Common myeloid progenitor, CD34-positive (primary cell): ENCODE results near the gene NKAIN4.

Experiments
- CTCF ChIA-PET: fragments of 350-600 bp; sonication (Branson Sonifier 250); formaldehyde crosslinking; loops from one replicate; lab custom pipeline; 2021; ENCODE audit warnings: antibody characterized with exemption; lab: Charles Lee
- POLR2A ChIA-PET: fragments of 350-600 bp; sonication (Branson Sonifier 250); formaldehyde crosslinking; loops from one replicate; lab custom pipeline; 2021; ENCODE audit warnings: antibody characterized with exemption; lab: Charles Lee
- DNase-seq, 3 donors: peaks; one replicate each; pipeline versions ENCODE4 v3.0.0 to v3.0.0-alpha.2; 2013
- H3K27ac ChIP-seq, 2 experiments: 1 replicate in 1 of 2; 2 replicates in 1 of 2; pipeline ENCODE4 v1.7.0; 2013; ENCODE audit warnings: inconsistent platforms in 2 of 2, low read length in 2 of 2, mild to moderate bottlenecking in 2 of 2, low read depth in 1 of 2, moderate library complexity in 1 of 2; ENCODE audit not compliant: severe bottlenecking in 2 of 2, insufficient read depth in 1 of 2, poor library complexity in 1 of 2
- H3K27me3 ChIP-seq, 5 experiments: replicated peaks in 2 of 5; 1 replicate in 3 of 5; 2 replicates in 2 of 5; pipeline versions ENCODE4 v1.6.1 to v1.7.0; 2013; ENCODE audit warnings: low read length in 4 of 5, mild to moderate bottlenecking in 2 of 5, moderate library complexity in 2 of 5, inconsistent platforms in 1 of 5; ENCODE audit not compliant: insufficient read depth in 5 of 5, control insufficient read depth in 4 of 5
- H3K36me3 ChIP-seq, 4 experiments: 1 replicate in 2 of 4; 2 replicates in 2 of 4; pipeline versions ENCODE4 v1.6.1 to v1.7.0; 2013; ENCODE audit warnings: low read length in 3 of 4, control low read depth in 1 of 4, mild to moderate bottlenecking in 1 of 4; ENCODE audit not compliant: control insufficient read depth in 4 of 4, insufficient read depth in 4 of 4
- H3K4me1 ChIP-seq, 4 experiments: 1 replicate in 3 of 4; 2 replicates in 1 of 4; pipeline versions ENCODE4 v1.6.1 to v1.7.1; 2013; ENCODE audit warnings: low read length in 3 of 4, mild to moderate bottlenecking in 3 of 4, control low read depth in 1 of 4, inconsistent platforms in 1 of 4, moderate library complexity in 1 of 4; ENCODE audit not compliant: control insufficient read depth in 4 of 4, insufficient read depth in 4 of 4; ENCODE audit errors: control extremely low read depth in 1 of 4
- H3K4me3 ChIP-seq, 7 experiments: 1 replicate in 4 of 7; 2 replicates in 3 of 7; pipeline versions ENCODE4 v1.5.1 to v1.7.0; 2013; ENCODE audit warnings: mild to moderate bottlenecking in 7 of 7, low read length in 6 of 7, moderate library complexity in 6 of 7, inconsistent platforms in 2 of 7, low read depth in 2 of 7, control low read depth in 1 of 7; ENCODE audit not compliant: insufficient read depth in 4 of 7, control insufficient read depth in 1 of 7; ENCODE audit errors: extremely low read depth in 1 of 7
- H3K9me3 ChIP-seq, 5 experiments: 1 replicate in 4 of 5; 2 replicates in 1 of 5; pipeline versions ENCODE4 v1.6.1 to v1.7.1; 2013; ENCODE audit warnings: low read length in 4 of 5, mild to moderate bottlenecking in 2 of 5, inconsistent platforms in 1 of 5, low read depth in 1 of 5, moderate library complexity in 1 of 5; ENCODE audit not compliant: control insufficient read depth in 4 of 5, insufficient read depth in 2 of 5; ENCODE audit errors: control extremely low read depth in 1 of 5
- WGBS: methylation state at CpG from one replicate; pipeline ENCODE4 v1.1.5; 2013; ENCODE audit not compliant: insufficient coverage; 5-methylcytosine and 5-hydroxymethylcytosine counted together

Gene NKAIN4

GRCh38 chr20:63212393-63212730 is 41.9 kb downstream of the NKAIN4 start:
- ChIA-PET POLR2A (no interaction called here), CTCF (interaction anchor here (1.3 to 6.2 kb wide), 4 partner anchors 12 to 30 kb away, joined by 3 to 54 read pairs (median 6); no protein-coding TSS in a partner anchor)
- no peak overlapping the region for H3K4me3 ChIP-seq
- H3K27ac ChIP-seq, result peak overlapping the region in 1 of 2 experiments; percentile 23
- no peaks in the 10 kb centered on the region for H3K27me3 ChIP-seq
- DNase-seq, result no peak
- H3K36me3 ChIP-seq, result peaks cover 26 to 66% (median 51%) of the 10 kb centered on the region in 4 experiments
- 97% methylated on average over 3 of the region's 5 CpGs for WGBS
- H3K9me3 ChIP-seq, result no peaks in the 10 kb centered on the region
- H3K4me1 ChIP-seq, result peaks cover 2 to 20% (median 18%) of the 10 kb centered on the region in 4 experiments

DNA sequence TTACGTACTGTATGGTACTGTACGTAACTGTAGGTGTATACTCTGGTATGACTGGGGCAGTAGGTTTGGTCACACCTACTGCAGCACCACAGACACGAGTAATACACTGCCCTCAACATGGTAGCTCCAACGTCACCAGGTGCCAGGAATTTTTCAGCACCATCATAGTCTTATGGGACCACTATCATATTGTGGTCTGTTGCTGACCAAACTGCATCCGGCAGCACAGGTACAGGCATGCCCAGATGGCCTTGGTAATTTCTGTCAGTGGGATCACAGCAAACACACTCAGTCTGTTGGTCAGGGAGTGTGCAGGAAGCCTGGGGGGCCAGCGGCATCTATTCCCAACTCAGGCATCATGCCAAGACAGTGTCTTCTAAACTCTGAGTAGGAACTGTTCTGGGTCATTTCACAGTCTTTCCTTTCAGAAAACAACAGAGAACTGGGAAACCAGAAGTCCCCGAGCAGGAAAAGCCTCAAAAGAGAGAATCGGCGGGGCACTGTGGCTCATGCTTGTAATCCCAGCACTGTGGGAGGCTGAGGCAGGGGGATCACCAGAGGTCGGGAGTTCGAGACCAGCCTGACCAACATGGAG is 44.2 kb downstream of the NKAIN4 start:
- peak overlapping the region in 1 of 2 experiments; percentile 54 for H3K27ac ChIP-seq
- ChIA-PET CTCF (interaction anchor here (1.3 to 4.3 kb wide), 2 partner anchors 14 to 21 kb away, joined by 3 to 25 read pairs; no protein-coding TSS in a partner anchor), POLR2A (no interaction called here)

GRCh38 chr20:63208346-63208909 is 45.8 kb downstream of the NKAIN4 start:
- Histone ChIP-seq H3K4me1 (no peaks in the 10 kb centered on the region), H3K27me3 (no peaks in the 10 kb centered on the region), H3K9me3 (no peaks in the 10 kb centered on the region), H3K4me3 (no peak overlapping the region), H3K27ac (no peak overlapping the region), H3K36me3 (peaks cover 28 to 90% (median 73%) of the 10 kb centered on the region in 4 experiments)
- ChIA-PET POLR2A (no interaction called here), CTCF (interaction anchor here (4.3 kb wide), 1 partner anchor 15 kb away, joined by 25 read pairs; no protein-coding TSS in a partner anchor)
- WGBS, result 97% methylated on average over 6 of the region's 6 CpGs
- no peak for DNase-seq

More for the DNA sequence above, 44.2 kb downstream of the NKAIN4 start:
- H3K4me1 ChIP-seq, result peaks cover under 1 to 8% (median 7%) of the 10 kb centered on the region in 4 experiments
- no peak overlapping the region for H3K4me3 ChIP-seq
- no peaks in the 10 kb centered on the region for H3K9me3 ChIP-seq
- peaks cover 30 to 83% (median 65%) of the 10 kb centered on the region in 4 experiments for H3K36me3 ChIP-seq
- no peaks in the 10 kb centered on the region for H3K27me3 ChIP-seq
- no peak for DNase-seq
- 96% methylated on average over 9 of the region's 11 CpGs for WGBS

- H3K27ac ChIP-seq, result no peak overlapping the region
- no peaks in the 10 kb centered on the region for H3K27me3 ChIP-seq
- no peaks in the 10 kb centered on the region for H3K4me1 ChIP-seq
- POLR2A ChIA-PET, result no interaction called here
- H3K4me3 ChIP-seq, result no peak overlapping the region
- DNase-seq, result no peak
- H3K36me3 ChIP-seq, result peaks cover 22 to 91% (median 75%) of the 10 kb centered on the region in 4 experiments
- CTCF ChIA-PET, result interaction anchor here (4.3 kb wide), 1 partner anchor 17 kb away, joined by 25 read pairs; no protein-coding TSS in a partner anchor
- no peaks in the 10 kb centered on the region for H3K9me3 ChIP-seq
- WGBS, result 100% methylated on average over 9 of the region's 11 CpGs
Measured at GRCh38 chr20:63206878-63207277, 47.4 kb downstream of the NKAIN4 start.

DNA sequence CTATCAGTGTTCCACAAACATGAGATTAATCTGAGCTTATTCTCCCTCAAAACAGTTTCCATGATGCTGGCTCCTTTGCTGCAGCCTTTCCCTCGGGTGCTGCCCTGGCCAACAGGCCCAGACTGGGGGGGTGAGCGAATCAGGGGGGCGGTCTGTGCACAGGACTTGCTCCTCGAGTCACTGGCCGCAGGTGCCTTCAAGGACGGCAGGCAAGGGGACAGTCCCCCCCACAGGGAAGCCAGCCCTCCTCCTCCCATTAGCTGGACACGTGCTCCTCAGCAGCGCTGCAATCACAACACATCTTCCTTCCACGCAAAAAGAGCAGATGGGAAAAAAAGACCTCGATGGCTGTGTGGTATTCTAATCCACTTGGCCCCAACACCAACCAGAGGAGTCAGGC is 48.4 kb downstream of the NKAIN4 start:
- Histone ChIP-seq H3K27me3 (no peaks in the 10 kb centered on the region), H3K4me1 (no peaks in the 10 kb centered on the region), H3K9me3 (no peaks in the 10 kb centered on the region), H3K4me3 (no peak overlapping the region), H3K36me3 (peaks cover 19 to 89% (median 74%) of the 10 kb centered on the region in 4 experiments), H3K27ac (no peak overlapping the region)
- ChIA-PET POLR2A (no interaction called here), CTCF (interaction anchor here (2.9 kb wide), 1 partner anchor 18 kb away, joined by 10 read pairs; no protein-coding TSS in a partner anchor)
- 73% methylated on average over 4 of the region's 10 CpGs for WGBS
- no peak for DNase-seq

GRCh38 chr20:63204362-63204761 is 49.9 kb downstream of the NKAIN4 start:
- 98% methylated on average over 5 of the region's 5 CpGs for WGBS
- Histone ChIP-seq H3K4me3 (no peak overlapping the region), H3K27ac (no peak overlapping the region), H3K9me3 (no peaks in the 10 kb centered on the region), H3K36me3 (peaks cover 14 to 88% (median 71%) of the 10 kb centered on the region in 4 experiments), H3K27me3 (no peaks in the 10 kb centered on the region), H3K4me1 (no peaks in the 10 kb centered on the region)
- CTCF ChIA-PET, result interaction anchor here (0.8 to 2.9 kb wide), 3 partner anchors 10 to 20 kb away, joined by 3 to 10 read pairs (median 3); no protein-coding TSS in a partner anchor
- POLR2A ChIA-PET, result no interaction called here
- no peak for DNase-seq
